ENCODE results near the gene B3GNT3. TPM values are rescaled to one million over a fixed set of nuclear protein-coding genes. Genes with fewer than 3 reads are reported as not detected.

Gene B3GNT3
- total RNA-seq, 1 experiment from 2014 or later = 0.20 TPM

GRCh38 chr19:17859533-17860330 is 64.8 kb downstream of the B3GNT3 start, which contains the start of gene RPL18A:
Gene RPL18A (plus strand): TSS chr19:17859910. CDS start chr19:17859957, 47 bp downstream.
- DNase-seq (ENCODE audit: low read depth) = peak; percentile 100

- no peak for DNase-seq (ENCODE audit: low read depth)
Measured at GRCh38 chr19:17860331-17860992, 65.5 kb downstream of the B3GNT3 start.

- DNase-seq (ENCODE audit: low read depth) = no peak
Measured at GRCh38 chr19:17860993-17861360, 66.0 kb downstream of the B3GNT3 start.

GRCh38 chr19:17861542-17862402 is 66.8 kb downstream of the B3GNT3 start:
- no peak for DNase-seq (ENCODE audit: low read depth)

GRCh38 chr19:17862711-17863519 is 68.0 kb downstream of the B3GNT3 start:
- no peak for DNase-seq (ENCODE audit: low read depth)

Other genes with a start within 250 kb of the B3GNT3 start
- gene COLGALT1, start 239.5 kb upstream of the B3GNT3 start, total RNA-seq (2014; rRNA removed; shearing (Covaris generic)) = 104 and 150 TPM in 2 replicates
- 0.05 TPM in 1 of 2 replicates, not detected in the other for gene UNC13A, start 106.8 kb upstream of the B3GNT3 start, total RNA-seq (2014; rRNA removed; shearing (Covaris generic))
- 16.8 and 17.0 TPM in 2 replicates for gene MAP1S, start 75.7 kb upstream of the B3GNT3 start, total RNA-seq (2014; rRNA removed; shearing (Covaris generic))
- gene FCHO1, start 43.7 kb upstream of the B3GNT3 start, total RNA-seq (2014; rRNA removed; shearing (Covaris generic)) = 0.20 and 2.1 TPM in 2 replicates
- not detected in 2 replicates for gene INSL3, start 26.4 kb downstream of the B3GNT3 start, total RNA-seq (2014; rRNA removed; shearing (Covaris generic))
- gene JAK3, start 52.8 kb downstream of the B3GNT3 start, total RNA-seq (2014; rRNA removed; shearing (Covaris generic)) = 0.39 and 0.71 TPM in 2 replicates
- 622 and 685 TPM in 2 replicates for gene RPL18A, start 64.8 kb downstream of the B3GNT3 start, total RNA-seq (2014; rRNA removed; shearing (Covaris generic))
- gene SLC5A5, start 76.8 kb downstream of the B3GNT3 start, total RNA-seq (2014; rRNA removed; shearing (Covaris generic)) = not detected in 2 replicates
- gene CCDC124, start 137.9 kb downstream of the B3GNT3 start, total RNA-seq (2014; rRNA removed; shearing (Covaris generic)) = 31.3 and 36.8 TPM in 2 replicates
- 0.07 TPM in 1 of 2 replicates, not detected in the other for gene KCNN1, start 172.0 kb downstream of the B3GNT3 start, total RNA-seq (2014; rRNA removed; shearing (Covaris generic))
- gene ARRDC2, start 213.0 kb downstream of the B3GNT3 start, total RNA-seq (2014; rRNA removed; shearing (Covaris generic)) = 9.4 and 12.8 TPM in 2 replicates

Data from M059J (cell line).